ENCODE data around the gene ACE. TPM values are rescaled to one million over a fixed set of nuclear protein-coding genes. Genes with fewer than 3 reads are reported as not detected.

Gene ACE
- total RNA-seq, 1 donor from 2014 or later, result 3.6 TPM

DNA sequence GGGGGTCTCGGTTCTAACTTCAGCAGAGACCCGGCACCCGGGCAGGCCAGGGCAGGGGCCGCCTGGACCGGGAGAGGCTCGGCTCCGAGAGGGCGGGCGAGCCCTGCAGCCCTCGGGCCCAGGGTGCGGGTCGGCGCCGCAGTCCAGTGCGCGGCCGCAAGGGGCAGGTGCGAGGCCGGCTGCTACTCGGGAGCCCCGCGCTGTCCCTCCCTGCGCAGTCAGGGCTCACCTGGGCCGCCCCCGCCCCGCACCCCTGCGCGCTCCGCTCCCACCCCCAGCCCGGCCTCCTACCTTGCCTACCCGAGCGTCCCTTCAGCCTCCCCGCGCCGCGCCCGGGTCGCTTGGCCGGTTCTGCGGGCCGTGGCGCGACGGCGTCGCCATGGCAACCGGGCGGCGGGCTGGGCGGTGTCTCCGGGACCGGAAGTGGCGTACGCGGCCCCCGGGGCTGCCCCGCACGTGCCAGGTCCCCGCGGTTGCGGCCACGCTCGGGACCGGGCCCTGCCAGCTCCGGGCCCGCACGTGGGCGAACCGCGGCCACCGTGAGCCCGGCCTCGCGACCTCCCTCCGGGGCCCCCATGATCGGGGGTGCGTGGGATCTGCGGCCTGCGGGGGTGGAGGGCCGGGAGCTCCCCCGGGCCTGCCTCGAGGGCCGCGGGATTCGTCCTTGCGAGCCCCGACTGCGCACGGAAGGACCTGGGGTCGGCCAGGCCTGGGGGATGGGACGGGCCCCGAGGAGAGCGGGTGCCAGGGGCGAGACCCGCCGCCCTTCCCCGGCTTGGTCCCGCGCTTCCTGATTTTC lies 30.7 kb upstream of the ACE start, which contains the start of gene CYB561:
Gene CYB561, minus strand, starts transcription at position 353 of the 799 bp plus-strand sequence. CDS start 8,759 bp downstream, outside the sequence.
- Mint-ChIP-seq H3K27ac (peak within 1 kb of the TSS; percentile 93), H3K36me3 (no peaks in the 10 kb centered on the region), H3K27me3 (peaks cover 15% of the 10 kb centered on the region), H3K9me3 (no peaks in the 10 kb centered on the region), H3K4me1 (ENCODE audit: unreplicated experiment) (peaks cover 13% of the 10 kb centered on the region), H3K4me3 (peak within 1 kb of the TSS; percentile 89)
- peak; percentile 89 for DNase-seq (ENCODE audit: extremely low spot score, unreplicated experiment)
- TF ChIP-seq, protein P1, sequence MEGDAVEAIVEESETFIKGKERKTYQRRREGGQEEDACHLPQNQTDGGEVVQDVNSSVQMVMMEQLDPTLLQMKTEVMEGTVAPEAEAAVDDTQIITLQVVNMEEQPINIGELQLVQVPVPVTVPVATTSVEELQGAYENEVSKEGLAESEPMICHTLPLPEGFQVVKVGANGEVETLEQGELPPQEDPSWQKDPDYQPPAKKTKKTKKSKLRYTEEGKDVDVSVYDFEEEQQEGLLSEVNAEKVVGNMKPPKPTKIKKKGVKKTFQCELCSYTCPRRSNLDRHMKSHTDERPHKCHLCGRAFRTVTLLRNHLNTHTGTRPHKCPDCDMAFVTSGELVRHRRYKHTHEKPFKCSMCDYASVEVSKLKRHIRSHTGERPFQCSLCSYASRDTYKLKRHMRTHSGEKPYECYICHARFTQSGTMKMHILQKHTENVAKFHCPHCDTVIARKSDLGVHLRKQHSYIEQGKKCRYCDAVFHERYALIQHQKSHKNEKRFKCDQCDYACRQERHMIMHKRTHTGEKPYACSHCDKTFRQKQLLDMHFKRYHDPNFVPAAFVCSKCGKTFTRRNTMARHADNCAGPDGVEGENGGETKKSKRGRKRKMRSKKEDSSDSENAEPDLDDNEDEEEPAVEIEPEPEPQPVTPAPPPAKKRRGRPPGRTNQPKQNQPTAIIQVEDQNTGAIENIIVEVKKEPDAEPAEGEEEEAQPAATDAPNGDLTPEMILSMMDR (conservative IDR thresholded peaks at IDR 0.05), result peak; percentile 81

DNA sequence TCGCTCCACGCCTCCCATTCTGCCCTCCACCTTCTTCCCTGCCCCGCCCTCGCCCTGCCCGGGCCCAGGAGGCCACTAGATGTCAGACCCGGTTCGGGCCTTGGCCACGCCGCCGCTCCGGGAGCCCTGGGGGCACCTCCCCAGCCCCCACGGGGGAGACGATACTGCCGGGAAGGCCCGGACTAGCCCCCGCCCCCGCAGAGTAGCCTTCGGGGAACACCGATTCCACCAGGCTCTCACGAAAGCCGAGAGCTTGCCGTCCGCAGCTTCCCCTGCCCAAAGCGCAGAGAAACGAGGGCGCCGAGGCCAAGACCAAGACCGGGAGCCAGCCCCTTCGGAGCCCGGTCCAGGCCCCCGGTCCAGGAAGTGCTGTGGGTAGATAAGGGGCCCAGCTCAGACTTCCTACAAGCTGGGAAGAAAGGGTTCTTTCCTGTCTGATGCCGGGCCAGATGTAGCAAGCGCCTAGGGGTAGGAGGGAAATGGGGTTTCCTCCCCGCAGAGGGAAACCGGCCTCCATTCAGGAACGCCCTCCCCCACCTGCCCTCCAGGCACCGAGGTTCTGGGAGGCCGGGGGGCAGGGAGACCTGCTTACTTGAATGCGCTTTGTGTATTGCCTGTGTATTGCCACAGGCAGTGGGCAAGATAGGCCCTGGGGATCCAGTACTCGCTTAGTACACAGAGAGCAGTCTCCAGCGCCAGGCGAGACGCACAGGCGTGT lies 29.9 kb upstream of the ACE start:
- H3K27ac Mint-ChIP-seq, result peak overlapping the region; percentile 41
- TF ChIP-seq, protein P1 (conservative IDR thresholded peaks at IDR 0.05), result no peak
- no peaks in the 10 kb centered on the region for H3K36me3 Mint-ChIP-seq
- peak overlapping the region; percentile 44 for H3K4me3 Mint-ChIP-seq
- H3K27me3 Mint-ChIP-seq, result peaks cover 20% of the 10 kb centered on the region
- H3K4me1 Mint-ChIP-seq (ENCODE audit: unreplicated experiment), result peaks cover 13% of the 10 kb centered on the region
- no peaks in the 10 kb centered on the region for H3K9me3 Mint-ChIP-seq
- DNase-seq (ENCODE audit: extremely low spot score, unreplicated experiment), result no peak

DNA sequence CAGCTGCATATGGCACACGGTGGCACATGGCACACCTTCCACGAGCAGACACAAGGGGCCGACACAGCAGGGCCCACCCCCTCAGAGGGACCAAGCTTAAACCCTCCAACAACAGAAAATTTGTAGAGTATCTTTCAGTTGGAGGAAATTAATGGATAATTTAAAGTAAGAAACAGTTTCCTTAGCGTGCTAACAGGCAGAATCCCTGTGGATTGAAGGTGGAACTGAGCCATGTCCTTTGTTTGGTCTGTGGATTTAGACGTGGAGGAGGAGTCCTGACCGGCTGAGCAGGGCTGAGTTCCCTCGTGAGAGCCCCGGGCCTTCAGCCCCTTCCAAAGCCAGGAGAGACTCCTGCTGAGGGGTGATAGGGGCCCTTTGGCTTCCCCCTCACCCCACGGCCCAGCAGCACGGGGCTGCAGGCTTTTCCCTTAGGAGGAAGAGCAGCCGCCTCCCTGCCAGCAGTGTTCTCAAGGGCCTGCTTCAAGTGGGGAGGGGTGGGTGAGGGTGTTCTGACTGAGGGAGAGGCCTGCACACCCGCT lies 29.3 kb upstream of the ACE start:
- peak overlapping the region; percentile 44 for H3K4me3 Mint-ChIP-seq
- TF ChIP-seq, protein P1 (conservative IDR thresholded peaks at IDR 0.05), result no peak
- DNase-seq (ENCODE audit: extremely low spot score, unreplicated experiment), result no peak
- no peaks in the 10 kb centered on the region for H3K9me3 Mint-ChIP-seq
- H3K36me3 Mint-ChIP-seq, result no peaks in the 10 kb centered on the region
- peaks cover 10% of the 10 kb centered on the region for H3K4me1 Mint-ChIP-seq (ENCODE audit: unreplicated experiment)
- peak overlapping the region; percentile 41 for H3K27ac Mint-ChIP-seq
- peaks cover 22% of the 10 kb centered on the region for H3K27me3 Mint-ChIP-seq

DNA sequence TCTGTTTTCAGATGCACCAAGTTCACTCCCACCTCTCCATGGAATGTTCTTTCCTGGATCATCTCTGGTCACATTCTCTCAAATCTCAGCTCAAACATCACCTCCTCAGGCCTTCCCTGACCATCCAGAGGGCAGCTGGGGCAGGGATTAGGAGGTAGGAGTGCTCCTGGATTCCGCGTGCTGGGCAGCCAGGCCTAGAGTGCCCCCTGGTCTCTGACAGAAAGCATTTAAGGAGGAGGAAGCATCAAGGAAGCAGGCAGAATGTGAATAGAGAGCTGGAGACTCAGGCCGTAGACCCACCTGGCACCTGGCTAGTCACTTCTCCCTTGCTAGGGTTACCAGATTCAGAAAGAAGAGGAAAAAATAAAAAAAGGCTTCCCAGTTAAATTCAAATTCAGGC lies 28.2 kb upstream of the ACE start:
- no peak for DNase-seq (ENCODE audit: extremely low spot score, unreplicated experiment)
- H3K27me3 Mint-ChIP-seq, result peaks cover 22% of the 10 kb centered on the region
- no peaks in the 10 kb centered on the region for H3K9me3 Mint-ChIP-seq
- peak overlapping the region; percentile 59 for H3K27ac Mint-ChIP-seq
- TF ChIP-seq, protein P1 (conservative IDR thresholded peaks at IDR 0.05), result no peak
- peaks cover 5% of the 10 kb centered on the region for H3K4me1 Mint-ChIP-seq (ENCODE audit: unreplicated experiment)
- no peaks in the 10 kb centered on the region for H3K36me3 Mint-ChIP-seq
- peak overlapping the region; percentile 41 for H3K4me3 Mint-ChIP-seq

DNA sequence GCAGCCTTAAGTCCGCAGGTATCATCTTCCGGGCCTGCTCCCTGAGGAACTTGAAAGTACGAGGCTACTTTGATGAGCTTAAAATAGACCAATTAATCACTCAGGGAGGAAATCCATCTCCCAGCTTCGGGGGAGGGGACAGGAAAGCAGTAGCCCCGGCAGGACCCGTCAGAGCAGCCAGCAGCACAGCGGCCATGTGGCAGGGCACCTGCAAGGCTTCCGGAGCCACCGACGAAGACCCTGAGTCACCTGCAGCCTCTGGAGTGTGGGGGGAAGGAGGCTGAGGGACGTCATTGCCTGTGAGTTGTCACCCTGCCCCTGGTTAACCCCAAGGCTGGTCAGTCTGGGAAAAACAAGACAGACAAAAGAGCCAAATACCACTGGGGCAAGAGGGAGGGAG lies 26.3 kb upstream of the ACE start:
- no peaks in the 10 kb centered on the region for H3K9me3 Mint-ChIP-seq
- no peak overlapping the region for H3K4me3 Mint-ChIP-seq

More for the DNA sequence above, 26.3 kb upstream of the ACE start:
- Mint-ChIP-seq H3K27ac (no peak overlapping the region), H3K36me3 (no peaks in the 10 kb centered on the region), H3K4me1 (ENCODE audit: unreplicated experiment) (peaks cover 5% of the 10 kb centered on the region), H3K27me3 (peaks cover 22% of the 10 kb centered on the region)
- TF ChIP-seq, protein P1 (conservative IDR thresholded peaks at IDR 0.05), result no peak
- DNase-seq (ENCODE audit: extremely low spot score, unreplicated experiment), result no peak

All from type B pancreatic cell (in vitro differentiated cells).